ENCODE measurements around the gene ARHGAP24. TPM values are rescaled to one million over a fixed set of nuclear protein-coding genes. Genes with fewer than 3 reads are reported as not detected.
"Not testable (repeated sequence)": the region's sequence is repeated elsewhere in the genome, so short reads cannot be mapped to it uniquely, and the experiment has no call there.

ARHGAP24 gene
- polyA plus RNA-seq, 3 donors: 12.5 to 32.0 (median 18.8) TPM

DNA sequence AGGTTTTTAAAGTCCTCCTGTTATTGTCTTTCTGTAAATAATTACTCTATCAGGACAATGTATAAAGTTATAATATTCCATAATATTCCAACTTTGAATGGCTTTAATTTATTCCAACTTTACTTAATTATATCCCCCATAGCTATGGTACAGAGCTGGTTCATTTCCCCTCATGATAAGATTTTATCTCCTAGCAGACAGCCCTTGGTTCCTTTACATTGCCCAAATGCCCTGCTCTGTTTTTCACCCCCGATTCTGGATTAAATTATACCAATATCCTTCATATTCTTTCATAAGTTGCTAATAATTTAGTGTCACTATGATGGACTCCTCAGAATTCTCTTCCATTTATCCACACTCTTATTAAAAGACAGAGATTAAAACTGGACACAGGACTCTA, 544.4 kb downstream of the ARHGAP24 start:
- Histone ChIP-seq H3K4me2 (replicated peaks; ENCODE audit: extremely low read depth, low read length, poor library complexity, severe bottlenecking) (no peak overlapping the region), H3K27me3 (ENCODE audit: control insufficient read depth in 2 of 2, insufficient read depth in 2 of 2, low read length in 2 of 2) (no peaks in the 10 kb centered on the region), H3K27ac (ENCODE audit: low read depth in 1 of 2, low read length in 2 of 2) (no peak overlapping the region), H2AFZ (ENCODE audit: insufficient read depth, low read depth, low read length, poor library complexity, severe bottlenecking) (no peak overlapping the region), H3K4me3 (replicated peaks in 1 of 3; ENCODE audit: low read depth in 2 of 3, low read length in 3 of 3) (no peak overlapping the region), H3K9ac (ENCODE audit: insufficient read depth, low read length, poor library complexity, severe bottlenecking) (no peak overlapping the region), H4K20me1 (ENCODE audit: insufficient read depth, low read length) (no peaks in the 10 kb centered on the region), H3K4me1 (ENCODE audit: control insufficient read depth in 1 of 2, insufficient read depth in 2 of 2, low read length in 2 of 2) (peaks cover 3 to 4% of the 10 kb centered on the region in 2 donors), H3K9me3 (replicated peaks in 1 of 2; ENCODE audit: control insufficient read depth in 1 of 2, insufficient read depth in 1 of 2, low read length in 2 of 2) (peaks cover 0 to 5% of the 10 kb centered on the region in 2 donors), H3K79me2 (ENCODE audit: insufficient read depth, low read length) (no peaks in the 10 kb centered on the region), H3K36me3 (replicated peaks in 1 of 2; ENCODE audit: control insufficient read depth in 1 of 2, insufficient read depth in 2 of 2, low read length in 2 of 2) (no peaks in the 10 kb centered on the region)
- no peak overlapping the region for H3K27ac Mint-ChIP-seq
- no peaks in the 10 kb centered on the region for H3K36me3 Mint-ChIP-seq
- H3K9me3 Mint-ChIP-seq: peaks cover 0 to 11% (median 5%) of the 10 kb centered on the region in 7 donors
- peaks cover 5% of the 10 kb centered on the region for H3K4me1 Mint-ChIP-seq
- intact Hi-C loops (cut with micrococcal nuclease): no loop called here
- no peak overlapping the region for H3K4me3 Mint-ChIP-seq
- no peak for DNase-seq
- TF ChIP-seq, protein P1, sequence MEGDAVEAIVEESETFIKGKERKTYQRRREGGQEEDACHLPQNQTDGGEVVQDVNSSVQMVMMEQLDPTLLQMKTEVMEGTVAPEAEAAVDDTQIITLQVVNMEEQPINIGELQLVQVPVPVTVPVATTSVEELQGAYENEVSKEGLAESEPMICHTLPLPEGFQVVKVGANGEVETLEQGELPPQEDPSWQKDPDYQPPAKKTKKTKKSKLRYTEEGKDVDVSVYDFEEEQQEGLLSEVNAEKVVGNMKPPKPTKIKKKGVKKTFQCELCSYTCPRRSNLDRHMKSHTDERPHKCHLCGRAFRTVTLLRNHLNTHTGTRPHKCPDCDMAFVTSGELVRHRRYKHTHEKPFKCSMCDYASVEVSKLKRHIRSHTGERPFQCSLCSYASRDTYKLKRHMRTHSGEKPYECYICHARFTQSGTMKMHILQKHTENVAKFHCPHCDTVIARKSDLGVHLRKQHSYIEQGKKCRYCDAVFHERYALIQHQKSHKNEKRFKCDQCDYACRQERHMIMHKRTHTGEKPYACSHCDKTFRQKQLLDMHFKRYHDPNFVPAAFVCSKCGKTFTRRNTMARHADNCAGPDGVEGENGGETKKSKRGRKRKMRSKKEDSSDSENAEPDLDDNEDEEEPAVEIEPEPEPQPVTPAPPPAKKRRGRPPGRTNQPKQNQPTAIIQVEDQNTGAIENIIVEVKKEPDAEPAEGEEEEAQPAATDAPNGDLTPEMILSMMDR (IDR thresholded peaks at IDR 0.05): no peak
- H3K27me3 Mint-ChIP-seq (ENCODE audit: low read depth in 3 of 3): peaks cover 0 to 4% (median 0%) of the 10 kb centered on the region in 3 donors
- WGBS (ENCODE audit: insufficient coverage): no CpG with 5 or more reads among the region's 1 CpG

DNA sequence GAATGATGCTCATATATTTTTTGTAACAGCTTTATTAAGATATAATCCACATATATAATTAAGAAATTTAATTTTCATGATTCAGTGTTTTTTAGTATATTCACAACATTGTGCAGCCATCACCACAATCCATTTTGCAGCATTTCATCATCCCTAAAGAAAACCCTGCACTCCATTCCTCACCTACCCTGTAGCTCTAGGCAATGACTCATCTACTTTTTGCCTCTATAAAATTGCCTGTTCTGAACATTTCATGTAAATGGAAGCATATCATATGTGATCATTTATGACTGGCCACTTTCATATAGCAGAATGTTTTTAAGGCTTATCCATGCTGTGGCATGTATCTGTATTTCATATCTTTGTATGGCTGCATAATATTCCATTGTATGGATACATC, 545.0 kb downstream of the ARHGAP24 start:
- Histone ChIP-seq H2AFZ (ENCODE audit: insufficient read depth, low read depth, low read length, poor library complexity, severe bottlenecking) (no peak overlapping the region), H3K9me3 (replicated peaks in 1 of 2; ENCODE audit: control insufficient read depth in 1 of 2, insufficient read depth in 1 of 2, low read length in 2 of 2) (peaks cover 0 to 5% of the 10 kb centered on the region in 2 donors), H3K36me3 (replicated peaks in 1 of 2; ENCODE audit: control insufficient read depth in 1 of 2, insufficient read depth in 2 of 2, low read length in 2 of 2) (no peaks in the 10 kb centered on the region), H3K27me3 (ENCODE audit: control insufficient read depth in 2 of 2, insufficient read depth in 2 of 2, low read length in 2 of 2) (no peaks in the 10 kb centered on the region), H3K27ac (ENCODE audit: low read depth in 1 of 2, low read length in 2 of 2) (no peak overlapping the region), H4K20me1 (ENCODE audit: insufficient read depth, low read length) (no peaks in the 10 kb centered on the region), H3K79me2 (ENCODE audit: insufficient read depth, low read length) (no peaks in the 10 kb centered on the region), H3K4me3 (replicated peaks in 1 of 3; ENCODE audit: low read depth in 2 of 3, low read length in 3 of 3) (no peak overlapping the region), H3K9ac (ENCODE audit: insufficient read depth, low read length, poor library complexity, severe bottlenecking) (no peak overlapping the region), H3K4me2 (replicated peaks; ENCODE audit: extremely low read depth, low read length, poor library complexity, severe bottlenecking) (no peak overlapping the region), H3K4me1 (ENCODE audit: control insufficient read depth in 1 of 2, insufficient read depth in 2 of 2, low read length in 2 of 2) (peaks cover 8 to 9% of the 10 kb centered on the region in 2 donors)
- Mint-ChIP-seq H3K27ac (no peak overlapping the region), H3K4me3 (no peak overlapping the region), H3K4me1 (peaks cover 11% of the 10 kb centered on the region), H3K36me3 (no peaks in the 10 kb centered on the region), H3K27me3 (ENCODE audit: low read depth in 3 of 3) (peaks cover 0 to 4% (median 0%) of the 10 kb centered on the region in 3 donors), H3K9me3 (peaks cover 0 to 11% (median 5%) of the 10 kb centered on the region in 7 donors)
- no peak for DNase-seq
- intact Hi-C loops (cut with micrococcal nuclease): no loop called here
- TF ChIP-seq, protein P1 (IDR thresholded peaks at IDR 0.05): no peak

GRCh38 chr4:86021671-86022070, 546.7 kb downstream of the ARHGAP24 start:
- H3K79me2 ChIP-seq (ENCODE audit: insufficient read depth, low read length); H2AFZ ChIP-seq (ENCODE audit: insufficient read depth, low read depth, low read length, poor library complexity, severe bottlenecking); H4K20me1 ChIP-seq (ENCODE audit: insufficient read depth, low read length); intact Hi-C loops (cut with micrococcal nuclease); H3K4me3 ChIP-seq (replicated peaks in 1 of 3; ENCODE audit: low read depth in 2 of 3, low read length in 3 of 3); H3K36me3 ChIP-seq (replicated peaks in 1 of 2; ENCODE audit: control insufficient read depth in 1 of 2, insufficient read depth in 2 of 2, low read length in 2 of 2); H3K9me3 ChIP-seq (replicated peaks in 1 of 2; ENCODE audit: control insufficient read depth in 1 of 2, insufficient read depth in 1 of 2, low read length in 2 of 2); H3K9ac ChIP-seq (ENCODE audit: insufficient read depth, low read length, poor library complexity, severe bottlenecking); H3K27me3 Mint-ChIP-seq (ENCODE audit: low read depth in 3 of 3); H3K27ac ChIP-seq (ENCODE audit: low read depth in 1 of 2, low read length in 2 of 2); H3K36me3 Mint-ChIP-seq; H3K4me3 Mint-ChIP-seq; DNase-seq; H3K27ac Mint-ChIP-seq; H3K27me3 ChIP-seq (ENCODE audit: control insufficient read depth in 2 of 2, insufficient read depth in 2 of 2, low read length in 2 of 2); H3K4me2 ChIP-seq (replicated peaks; ENCODE audit: extremely low read depth, low read length, poor library complexity, severe bottlenecking): not testable (repeated sequence)
- peaks cover 0 to 11% (median 5%) of the 10 kb centered on the region in 7 donors for H3K9me3 Mint-ChIP-seq
- H3K4me1 ChIP-seq (ENCODE audit: control insufficient read depth in 1 of 2, insufficient read depth in 2 of 2, low read length in 2 of 2): peaks cover 10 to 12% of the 10 kb centered on the region in 2 donors
- peaks cover 14% of the 10 kb centered on the region for H3K4me1 Mint-ChIP-seq
- WGBS (ENCODE audit: insufficient coverage): 98% methylated on average over 8 of the region's 24 CpGs

Measured in CD14-positive monocyte (primary cell).